22Rv1 (cell line): Measurements from ENCODE around the gene UVRAG.

ENCODE experiments used
- H3K27ac ChIP-seq: fragments of 450-650 bp; 2 replicates; pipeline ENCODE4 v1.5.1; 2017
- ZFX ChIP-seq: fragments of 450-650 bp; IDR thresholded peaks from 2 replicates; pipeline ENCODE4 v1.6.1; 2017; ENCODE audit warnings: antibody characterized with exemption, borderline replicate concordance
- TF ChIP-seq, protein P1 (sequence below): fragments of 450-650 bp; IDR thresholded peaks from 2 replicates; pipeline ENCODE4 v1.5.1; 2017; ENCODE audit warnings: mild to moderate bottlenecking

Gene UVRAG

DNA sequence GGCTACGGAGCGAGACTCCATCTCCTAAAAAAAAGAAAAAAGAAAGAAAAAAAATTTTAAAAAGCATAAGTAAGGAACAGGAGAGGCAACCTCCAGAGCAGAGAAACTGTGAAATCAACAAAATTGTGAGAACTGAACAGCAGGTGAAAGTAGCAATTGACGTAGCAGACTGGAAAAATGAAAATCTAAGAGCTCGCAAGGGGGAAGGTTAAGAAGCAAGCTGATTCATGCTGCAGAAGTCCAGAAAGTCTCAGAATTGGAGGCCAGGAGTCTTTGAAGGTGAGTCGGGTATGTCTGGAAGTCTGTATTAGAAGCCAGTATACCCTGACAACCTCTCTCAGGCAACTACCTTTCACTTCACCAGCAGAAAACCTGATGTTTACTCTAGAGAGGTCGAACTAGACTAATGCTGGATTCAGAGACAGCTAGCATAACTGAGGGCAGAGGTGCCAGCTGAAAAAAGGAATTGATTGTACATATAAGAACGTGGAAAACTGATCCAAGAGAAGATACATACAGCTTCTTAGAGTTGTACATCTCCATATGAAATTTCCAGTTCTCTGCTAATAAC, 229.8 kb downstream of the UVRAG start:
- H3K27ac ChIP-seq: no peak overlapping the region
- no peak for TF ChIP-seq ZFX
- TF ChIP-seq, protein P1, sequence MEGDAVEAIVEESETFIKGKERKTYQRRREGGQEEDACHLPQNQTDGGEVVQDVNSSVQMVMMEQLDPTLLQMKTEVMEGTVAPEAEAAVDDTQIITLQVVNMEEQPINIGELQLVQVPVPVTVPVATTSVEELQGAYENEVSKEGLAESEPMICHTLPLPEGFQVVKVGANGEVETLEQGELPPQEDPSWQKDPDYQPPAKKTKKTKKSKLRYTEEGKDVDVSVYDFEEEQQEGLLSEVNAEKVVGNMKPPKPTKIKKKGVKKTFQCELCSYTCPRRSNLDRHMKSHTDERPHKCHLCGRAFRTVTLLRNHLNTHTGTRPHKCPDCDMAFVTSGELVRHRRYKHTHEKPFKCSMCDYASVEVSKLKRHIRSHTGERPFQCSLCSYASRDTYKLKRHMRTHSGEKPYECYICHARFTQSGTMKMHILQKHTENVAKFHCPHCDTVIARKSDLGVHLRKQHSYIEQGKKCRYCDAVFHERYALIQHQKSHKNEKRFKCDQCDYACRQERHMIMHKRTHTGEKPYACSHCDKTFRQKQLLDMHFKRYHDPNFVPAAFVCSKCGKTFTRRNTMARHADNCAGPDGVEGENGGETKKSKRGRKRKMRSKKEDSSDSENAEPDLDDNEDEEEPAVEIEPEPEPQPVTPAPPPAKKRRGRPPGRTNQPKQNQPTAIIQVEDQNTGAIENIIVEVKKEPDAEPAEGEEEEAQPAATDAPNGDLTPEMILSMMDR: no peak

DNA sequence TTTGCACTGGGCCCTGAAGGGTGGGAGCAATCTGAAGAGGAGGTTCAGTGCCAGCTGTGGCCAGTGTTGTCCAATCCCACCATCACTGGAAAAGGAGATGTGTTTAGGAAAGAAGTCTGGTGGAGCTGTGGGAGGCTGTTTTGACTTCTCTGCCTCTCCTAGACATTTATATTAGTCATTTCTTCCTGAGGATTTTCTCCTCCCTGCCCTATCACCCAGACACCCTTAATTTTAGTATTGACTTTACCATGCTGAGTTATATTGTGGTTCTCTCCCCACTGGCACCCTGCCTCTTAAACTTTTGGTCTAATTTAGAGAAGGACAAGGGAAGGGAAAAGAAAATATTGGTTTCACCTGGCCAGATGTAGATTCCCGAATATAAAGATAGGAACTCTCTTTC, 232.2 kb downstream of the UVRAG start:
- TF ChIP-seq, protein P1: no peak
- TF ChIP-seq ZFX: no peak
- H3K27ac ChIP-seq: no peak overlapping the region

DNA sequence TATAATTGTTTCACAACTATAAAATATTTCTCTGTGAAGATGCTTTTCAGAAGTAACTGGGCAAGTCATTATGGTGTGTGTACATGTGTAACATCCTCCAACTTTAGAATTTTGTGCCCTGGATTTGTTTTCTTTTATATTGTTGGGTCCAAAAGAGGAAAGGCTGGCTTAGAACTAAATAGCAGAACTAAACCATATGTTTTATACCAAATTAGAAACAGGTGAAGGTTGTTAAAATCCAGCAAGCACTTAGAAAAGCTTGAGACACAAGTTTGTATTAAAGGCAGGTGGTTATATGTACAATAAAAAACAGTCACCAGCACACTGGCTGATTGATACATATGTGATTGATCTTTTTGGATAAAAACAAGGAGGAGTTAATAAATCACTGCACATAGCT, 232.8 kb downstream of the UVRAG start:
- TF ChIP-seq ZFX: no peak
- TF ChIP-seq, protein P1: no peak
- no peak overlapping the region for H3K27ac ChIP-seq

DNA sequence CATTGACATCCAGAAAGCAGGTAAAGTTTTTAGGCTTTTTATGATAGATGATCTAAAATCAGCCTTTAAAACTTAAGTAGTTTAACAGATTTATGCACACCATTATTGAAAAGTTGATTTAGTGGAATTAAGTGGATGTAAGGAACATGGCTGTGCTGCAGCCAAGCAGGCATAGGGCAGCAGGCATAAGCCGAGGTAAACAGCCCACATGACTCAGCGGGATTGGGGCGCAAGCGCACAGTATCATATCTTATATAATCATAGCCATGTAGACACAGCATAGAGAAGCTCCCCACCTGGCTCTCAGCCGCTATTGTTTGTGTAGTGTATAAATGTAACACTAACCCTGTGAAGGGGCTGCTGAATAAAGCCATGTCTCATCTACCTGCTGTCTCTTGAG, 233.8 kb downstream of the UVRAG start:
- H3K27ac ChIP-seq: no peak overlapping the region
- TF ChIP-seq, protein P1: no peak
- TF ChIP-seq ZFX: no peak

DNA sequence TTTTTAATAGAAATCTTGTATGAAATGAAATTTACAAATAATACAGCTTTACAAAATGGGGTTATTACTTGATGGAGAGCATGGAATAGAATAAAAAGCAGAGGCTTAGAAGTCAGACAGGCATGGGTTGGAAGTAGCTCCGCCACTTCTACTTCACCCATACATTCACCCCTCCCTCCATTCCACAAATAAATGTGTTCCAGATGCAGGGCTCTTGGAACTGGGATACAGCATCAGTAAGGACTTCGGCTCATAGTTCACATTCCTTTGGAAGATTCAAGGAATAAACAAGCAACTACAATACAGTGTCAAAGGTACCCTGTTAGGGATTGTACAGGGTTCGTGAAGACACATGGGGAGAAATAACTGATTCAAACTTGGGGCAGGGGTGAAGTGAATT, 234.5 kb downstream of the UVRAG start:
- H3K27ac ChIP-seq: no peak overlapping the region
- no peak for TF ChIP-seq ZFX
- TF ChIP-seq, protein P1: no peak

DNA sequence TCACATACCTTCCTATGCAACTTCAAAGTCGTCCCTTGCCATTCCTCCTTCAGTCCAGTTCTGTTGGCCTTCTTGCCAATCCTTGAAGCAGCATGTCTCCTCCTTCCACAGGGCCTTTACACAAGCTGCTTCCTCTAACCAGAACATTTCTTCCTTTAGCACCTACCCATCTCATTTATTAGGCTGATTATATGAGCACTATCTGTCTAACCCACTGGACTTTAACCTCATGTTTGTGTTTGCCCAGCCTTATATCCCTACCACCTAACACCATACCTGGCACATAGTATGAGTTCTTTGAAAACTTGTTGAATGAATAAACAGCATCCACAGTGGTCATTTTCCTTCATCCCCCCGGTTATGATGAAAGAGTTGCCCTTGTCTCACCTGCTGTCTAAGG, 236.9 kb downstream of the UVRAG start:
- TF ChIP-seq ZFX: no peak
- TF ChIP-seq, protein P1: no peak
- H3K27ac ChIP-seq: no peak overlapping the region

DNA sequence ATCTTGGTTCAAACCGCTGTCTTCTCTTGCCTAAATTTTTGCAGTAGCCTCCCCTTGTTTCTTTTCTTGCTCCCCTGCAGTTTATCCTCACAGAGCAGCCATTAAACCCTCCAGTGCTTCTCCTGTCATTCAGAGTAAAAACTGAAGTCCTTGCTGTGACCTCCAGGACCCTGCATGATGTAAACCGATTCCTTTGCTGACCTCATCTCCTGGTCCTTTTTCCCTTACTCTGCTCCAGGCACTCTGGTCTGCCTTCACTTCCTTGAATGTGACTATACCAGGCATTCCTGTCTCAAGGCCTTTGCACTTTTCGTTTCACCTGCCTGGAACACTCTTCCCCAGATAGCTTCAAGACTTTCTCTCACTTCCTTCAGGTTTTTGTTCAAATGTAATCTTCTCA, 239.3 kb downstream of the UVRAG start:
- no peak overlapping the region for H3K27ac ChIP-seq
- TF ChIP-seq ZFX: no peak
- TF ChIP-seq, protein P1: no peak
